Neural cell (in vitro differentiated cells): ENCODE data around the gene ZNF462. TPM values are rescaled to one million over a fixed set of nuclear protein-coding genes. Genes with fewer than 3 reads are reported as not detected.

ENCODE experiments used
- H2AFZ ChIP-seq: fragments of 200-600, 300-800 bp; sonication (generic), shearing (Covaris generic); 2 replicates; pipeline ENCODE4 v1.6.0; 2014; ENCODE audit warnings: low read depth, mild to moderate bottlenecking, antibody characterized with exemption, low read length, moderate library complexity
- H3F3A ChIP-seq: fragments of 200-600 bp; shearing (Covaris generic); 2 replicates; pipeline ENCODE4 v1.6.1; 2016; ENCODE audit warnings: mild to moderate bottlenecking, moderate library complexity, mixed read lengths, antibody characterized with exemption, low read length; ENCODE audit not compliant: insufficient read depth, poor library complexity, severe bottlenecking
- H3K27ac ChIP-seq: fragments of 200-600, 300-800 bp; sonication (generic), shearing (Covaris generic); 2 replicates; pipeline ENCODE4 v1.5.1; 2014; ENCODE audit warnings: mild to moderate bottlenecking, low read length, moderate library complexity
- H3K27me3 ChIP-seq: fragments of 300-800, 200-600 bp; sonication (generic), shearing (Covaris generic); 2 replicates; pipeline ENCODE4 v1.6.0; 2014; ENCODE audit warnings: mild to moderate bottlenecking, low read depth, low read length, moderate library complexity; ENCODE audit not compliant: insufficient read depth
- H3K36me3 ChIP-seq: fragments of 300-800, 200-600 bp; sonication (generic), shearing (Covaris generic); 2 replicates; pipeline ENCODE4 v1.5.1; 2014; ENCODE audit warnings: mild to moderate bottlenecking, antibody characterized with exemption, low read length, moderate library complexity; ENCODE audit not compliant: insufficient read depth
- H3K4me2 ChIP-seq: fragments of 300-800, 200-600 bp; sonication (generic), shearing (Covaris generic); 2 replicates; pipeline ENCODE4 v1.6.0; 2014; ENCODE audit warnings: mild to moderate bottlenecking, low read length
- H3K4me3 ChIP-seq: fragments of 300-800, 200-600 bp; sonication (generic), shearing (Covaris generic); 2 replicates; pipeline ENCODE4 v1.5.1; 2014; ENCODE audit warnings: mild to moderate bottlenecking, low read length, moderate library complexity
- H3K79me2 ChIP-seq: fragments of 200-600 bp; shearing (Covaris generic); replicated peaks from 2 replicates; pipeline ENCODE4 v1.6.0; 2014; ENCODE audit warnings: mild to moderate bottlenecking, low read length, moderate library complexity; ENCODE audit not compliant: insufficient read depth
- H3K9ac ChIP-seq: fragments of 300-800, 200-600 bp; sonication (generic), shearing (Covaris generic); 2 replicates; pipeline ENCODE4 v1.6.1; 2016; ENCODE audit warnings: mild to moderate bottlenecking, low read length, mixed read lengths
- H3K9me2 ChIP-seq: fragments of 200-600 bp; shearing (Covaris generic); 2 replicates; pipeline ENCODE4 v1.6.1; 2016; ENCODE audit warnings: mild to moderate bottlenecking, low read length, mixed read lengths; ENCODE audit not compliant: insufficient read depth
- H3K9me3 ChIP-seq: fragments of 200-600, 300-800 bp; sonication (generic), shearing (Covaris generic); 2 replicates; pipeline ENCODE4 v1.6.1; 2016; ENCODE audit warnings: mild to moderate bottlenecking, mixed run types, low read length, moderate library complexity, mixed read lengths
- H4K20me1 ChIP-seq: fragments of 200-600 bp; shearing (Covaris generic); 2 replicates; pipeline ENCODE4 v1.6.1; 2016; ENCODE audit warnings: mild to moderate bottlenecking, mixed run types; ENCODE audit not compliant: insufficient read depth
- EP300 ChIP-seq: fragments of 450-650 bp; conservative IDR thresholded peaks from 2 replicates; pipeline ENCODE4 v1.6.1; 2014; ENCODE audit warnings: antibody characterized with exemption, mild to moderate bottlenecking, moderate library complexity; ENCODE audit not compliant: poor library complexity, severe bottlenecking
- EZH2 ChIP-seq: fragments of 200-600, 300-800 bp; shearing (Covaris generic), sonication (generic); IDR thresholded peaks from 2 replicates; pipeline ENCODE4 v1.6.1; 2014; ENCODE audit warnings: antibody characterized with exemption, low read length, borderline replicate concordance, mild to moderate bottlenecking; ENCODE audit not compliant: insufficient read depth, poor library complexity, severe bottlenecking
- MXI1 ChIP-seq: fragments of 450-650 bp; conservative IDR thresholded peaks from 2 replicates; pipeline ENCODE4 v1.6.1; 2014; ENCODE audit warnings: antibody characterized with exemption, mild to moderate bottlenecking; ENCODE audit not compliant: poor library complexity, severe bottlenecking
- POLR2AphosphoS5 ChIP-seq: IDR thresholded peaks from 2 replicates; pipeline ENCODE4 v1.6.1; 2012
- RAD21 ChIP-seq: fragments of 450-650 bp; conservative IDR thresholded peaks from 2 replicates; pipeline ENCODE4 v1.6.1; 2014; ENCODE audit warnings: antibody characterized with exemption, mild to moderate bottlenecking, moderate library complexity
- SMC3 ChIP-seq: fragments of 450-650 bp; conservative IDR thresholded peaks from 2 replicates; pipeline ENCODE4 v1.6.1; 2014; ENCODE audit warnings: antibody characterized with exemption, mild to moderate bottlenecking, moderate library complexity; ENCODE audit not compliant: poor library complexity
- TAF1 ChIP-seq: IDR thresholded peaks from 2 replicates; pipeline ENCODE4 v1.6.1; 2012; ENCODE audit warnings: low read depth
- polyA plus RNA-seq: library from polyadenylated mRNA; depleted of rRNA; stranded (reverse); fragments of >200 nt; gene quantifications from 2 replicates; pipeline ENCODE4 v1.2.3, GENCODE V29; 2014
- TF ChIP-seq, protein P1 (sequence below): IDR thresholded peaks from 2 replicates; pipeline ENCODE4 v1.6.1; 2012; ENCODE audit warnings: borderline replicate concordance
- TF ChIP-seq, protein P2 (sequence below): fragments of 450-650 bp; IDR thresholded peaks from 2 replicates; pipeline ENCODE4 v1.5.1; 2014; ENCODE audit warnings: antibody characterized with exemption, mild to moderate bottlenecking, moderate library complexity; ENCODE audit not compliant: poor library complexity, severe bottlenecking

ZNF462 gene
- polyA plus RNA-seq, 1 donor from 2014 or later = 9.1 TPM

GRCh38 chr9:106953174-106953573, 90.2 kb downstream of the ZNF462 start:
- Histone ChIP-seq H3K9ac (no peak overlapping the region), H3K9me2 (no peaks in the 10 kb centered on the region), H4K20me1 (no peaks in the 10 kb centered on the region), H3K4me2 (no peak overlapping the region), H3F3A (no peaks in the 10 kb centered on the region), H3K79me2 (peaks cover 3% of the 10 kb centered on the region), H3K27me3 (no peaks in the 10 kb centered on the region), H3K27ac (no peak overlapping the region), H2AFZ (no peak overlapping the region), H3K4me3 (no peak overlapping the region), H3K9me3 (no peaks in the 10 kb centered on the region), H3K36me3 (peaks cover 17% of the 10 kb centered on the region)
- TF ChIP-seq SMC3 (no peak), RAD21 (no peak), EZH2 (no peak), POLR2AphosphoS5 (no peak), MXI1 (no peak), TAF1 (no peak), EP300 (no peak)
- TF ChIP-seq, protein P1, sequence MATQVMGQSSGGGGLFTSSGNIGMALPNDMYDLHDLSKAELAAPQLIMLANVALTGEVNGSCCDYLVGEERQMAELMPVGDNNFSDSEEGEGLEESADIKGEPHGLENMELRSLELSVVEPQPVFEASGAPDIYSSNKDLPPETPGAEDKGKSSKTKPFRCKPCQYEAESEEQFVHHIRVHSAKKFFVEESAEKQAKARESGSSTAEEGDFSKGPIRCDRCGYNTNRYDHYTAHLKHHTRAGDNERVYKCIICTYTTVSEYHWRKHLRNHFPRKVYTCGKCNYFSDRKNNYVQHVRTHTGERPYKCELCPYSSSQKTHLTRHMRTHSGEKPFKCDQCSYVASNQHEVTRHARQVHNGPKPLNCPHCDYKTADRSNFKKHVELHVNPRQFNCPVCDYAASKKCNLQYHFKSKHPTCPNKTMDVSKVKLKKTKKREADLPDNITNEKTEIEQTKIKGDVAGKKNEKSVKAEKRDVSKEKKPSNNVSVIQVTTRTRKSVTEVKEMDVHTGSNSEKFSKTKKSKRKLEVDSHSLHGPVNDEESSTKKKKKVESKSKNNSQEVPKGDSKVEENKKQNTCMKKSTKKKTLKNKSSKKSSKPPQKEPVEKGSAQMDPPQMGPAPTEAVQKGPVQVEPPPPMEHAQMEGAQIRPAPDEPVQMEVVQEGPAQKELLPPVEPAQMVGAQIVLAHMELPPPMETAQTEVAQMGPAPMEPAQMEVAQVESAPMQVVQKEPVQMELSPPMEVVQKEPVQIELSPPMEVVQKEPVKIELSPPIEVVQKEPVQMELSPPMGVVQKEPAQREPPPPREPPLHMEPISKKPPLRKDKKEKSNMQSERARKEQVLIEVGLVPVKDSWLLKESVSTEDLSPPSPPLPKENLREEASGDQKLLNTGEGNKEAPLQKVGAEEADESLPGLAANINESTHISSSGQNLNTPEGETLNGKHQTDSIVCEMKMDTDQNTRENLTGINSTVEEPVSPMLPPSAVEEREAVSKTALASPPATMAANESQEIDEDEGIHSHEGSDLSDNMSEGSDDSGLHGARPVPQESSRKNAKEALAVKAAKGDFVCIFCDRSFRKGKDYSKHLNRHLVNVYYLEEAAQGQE = no peak
- TF ChIP-seq, protein P2, sequence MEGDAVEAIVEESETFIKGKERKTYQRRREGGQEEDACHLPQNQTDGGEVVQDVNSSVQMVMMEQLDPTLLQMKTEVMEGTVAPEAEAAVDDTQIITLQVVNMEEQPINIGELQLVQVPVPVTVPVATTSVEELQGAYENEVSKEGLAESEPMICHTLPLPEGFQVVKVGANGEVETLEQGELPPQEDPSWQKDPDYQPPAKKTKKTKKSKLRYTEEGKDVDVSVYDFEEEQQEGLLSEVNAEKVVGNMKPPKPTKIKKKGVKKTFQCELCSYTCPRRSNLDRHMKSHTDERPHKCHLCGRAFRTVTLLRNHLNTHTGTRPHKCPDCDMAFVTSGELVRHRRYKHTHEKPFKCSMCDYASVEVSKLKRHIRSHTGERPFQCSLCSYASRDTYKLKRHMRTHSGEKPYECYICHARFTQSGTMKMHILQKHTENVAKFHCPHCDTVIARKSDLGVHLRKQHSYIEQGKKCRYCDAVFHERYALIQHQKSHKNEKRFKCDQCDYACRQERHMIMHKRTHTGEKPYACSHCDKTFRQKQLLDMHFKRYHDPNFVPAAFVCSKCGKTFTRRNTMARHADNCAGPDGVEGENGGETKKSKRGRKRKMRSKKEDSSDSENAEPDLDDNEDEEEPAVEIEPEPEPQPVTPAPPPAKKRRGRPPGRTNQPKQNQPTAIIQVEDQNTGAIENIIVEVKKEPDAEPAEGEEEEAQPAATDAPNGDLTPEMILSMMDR = no peak

DNA sequence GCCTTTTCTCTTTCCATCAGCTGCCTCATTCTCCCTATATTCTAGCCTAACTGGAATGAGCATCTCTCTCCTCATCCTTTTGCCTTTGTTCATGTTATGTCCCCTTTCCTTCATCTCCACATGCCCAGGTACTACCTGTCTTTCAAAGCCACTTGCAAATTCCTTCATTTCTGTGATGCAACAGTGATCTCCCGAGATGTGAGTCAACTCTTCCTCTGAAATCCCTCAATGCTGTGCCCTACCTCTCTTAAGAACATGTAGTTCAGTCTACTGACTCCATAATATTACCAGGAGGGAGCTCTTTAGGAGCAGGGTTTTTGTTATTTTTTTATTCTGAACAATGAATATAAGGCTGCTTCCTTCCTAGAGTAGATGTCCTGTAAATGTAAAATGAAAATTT, 91.6 kb downstream of the ZNF462 start:
- Histone ChIP-seq H3K4me3 (no peak overlapping the region), H3K9me3 (no peaks in the 10 kb centered on the region), H3K9ac (no peak overlapping the region), H3K27me3 (no peaks in the 10 kb centered on the region), H3K79me2 (no peaks in the 10 kb centered on the region), H3K36me3 (peaks cover 14% of the 10 kb centered on the region), H3K4me2 (no peak overlapping the region), H2AFZ (no peak overlapping the region), H4K20me1 (no peaks in the 10 kb centered on the region), H3K9me2 (no peaks in the 10 kb centered on the region), H3K27ac (no peak overlapping the region), H3F3A (no peaks in the 10 kb centered on the region)
- TF ChIP-seq EP300 = no peak
- TF ChIP-seq POLR2AphosphoS5 = no peak
- TF ChIP-seq SMC3 = no peak
- TF ChIP-seq RAD21 = no peak
- TF ChIP-seq TAF1 = no peak
- TF ChIP-seq EZH2 = no peak
- TF ChIP-seq, protein P2 = no peak
- TF ChIP-seq, protein P1 = no peak
- TF ChIP-seq MXI1 = no peak
